Stimulated activated CD8-positive, alpha-beta memory T cell treated with anti-CD3 and anti-CD28 coated beads, Interleukin-7, amount 100 ng/mL, for 1 hour (primary cell): ENCODE measurements around the gene DDA1.
A peak's percentile ranks its signal among the peaks of the same experiment; 100 is the strongest.
"Not testable (repeated sequence)": the region's sequence is repeated elsewhere in the genome, so short reads cannot be mapped to it uniquely, and the experiment has no call there.

Source experiments
- DNase-seq, 2 donors: peaks; one replicate each; pipeline ENCODE4 v3.0.0-alpha.2; 2020; ENCODE audit warnings: low read depth in 2 of 2

Gene DDA1

DNA sequence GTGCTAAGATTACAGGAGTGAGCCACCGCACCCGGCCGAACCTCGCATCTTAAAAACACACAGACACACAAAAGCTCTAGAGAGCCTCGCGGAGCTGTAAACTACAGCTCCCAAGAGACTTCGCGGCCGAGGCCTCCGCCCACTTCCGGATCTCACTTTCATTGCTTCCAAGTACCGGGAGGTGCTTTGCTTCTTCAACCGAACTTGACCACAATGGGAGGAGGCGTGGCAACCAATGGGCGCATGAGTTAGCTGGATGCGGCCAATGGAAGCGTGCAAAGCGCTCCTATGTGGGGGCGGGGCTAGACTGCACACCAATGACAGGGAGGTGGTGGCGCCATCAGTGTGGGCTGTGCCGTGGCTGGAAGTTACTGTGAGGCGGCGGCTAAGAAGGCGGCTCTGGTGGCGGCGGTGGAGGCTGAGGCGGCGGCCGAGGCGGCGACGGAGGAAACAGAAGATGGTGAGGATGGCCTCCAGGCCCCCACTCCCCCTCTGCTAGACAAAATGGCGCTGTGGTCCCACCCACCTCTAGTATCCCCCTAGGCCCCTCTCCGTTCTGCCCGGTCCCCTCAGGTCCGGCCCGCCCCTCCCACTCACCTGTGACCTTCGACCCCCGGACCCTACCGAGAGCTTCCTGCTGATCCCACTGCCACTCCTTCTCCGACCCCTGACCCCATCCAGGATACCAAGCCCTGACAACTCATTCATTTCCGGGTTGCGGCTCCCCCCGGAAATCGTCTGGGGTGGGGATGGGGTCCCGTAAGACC lies at the start of gene DDA1:
DDA1 (plus strand) TSS at position 366 of the 767 bp plus-strand sequence; CDS start at position 458, 92 bp downstream.
- DNase-seq: peak; percentile 94 to 96

GRCh38 chr19:17259934-17260333 lies 49.4 kb upstream of the DDA1 start:
- DNase-seq: no peak

- peak; percentile 75 to 81 for DNase-seq
Observed at GRCh38 chr19:17260842-17261325, 48.5 kb upstream of the DDA1 start.

DNA sequence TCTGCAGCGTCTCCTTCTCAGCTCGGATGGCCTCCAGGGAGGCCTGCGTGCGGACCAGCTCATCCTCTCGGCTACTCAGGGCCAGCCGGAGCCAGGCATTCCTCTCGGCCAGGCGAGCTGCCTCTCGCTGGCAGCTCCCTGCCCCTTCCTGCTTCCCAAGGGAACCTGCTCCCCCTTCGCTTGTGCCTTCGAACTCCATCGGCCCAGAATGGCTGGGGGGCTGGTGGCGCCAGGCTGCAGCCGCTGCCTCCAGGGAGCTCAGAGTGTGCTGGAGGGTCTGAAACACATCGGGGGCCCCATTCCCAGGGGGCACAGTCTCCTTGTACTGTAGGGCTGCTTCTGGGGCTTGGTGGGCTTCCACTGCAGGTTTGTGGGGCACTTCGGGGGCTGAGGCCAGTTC lies 46.8 kb upstream of the DDA1 start:
- no peak for DNase-seq

DNA sequence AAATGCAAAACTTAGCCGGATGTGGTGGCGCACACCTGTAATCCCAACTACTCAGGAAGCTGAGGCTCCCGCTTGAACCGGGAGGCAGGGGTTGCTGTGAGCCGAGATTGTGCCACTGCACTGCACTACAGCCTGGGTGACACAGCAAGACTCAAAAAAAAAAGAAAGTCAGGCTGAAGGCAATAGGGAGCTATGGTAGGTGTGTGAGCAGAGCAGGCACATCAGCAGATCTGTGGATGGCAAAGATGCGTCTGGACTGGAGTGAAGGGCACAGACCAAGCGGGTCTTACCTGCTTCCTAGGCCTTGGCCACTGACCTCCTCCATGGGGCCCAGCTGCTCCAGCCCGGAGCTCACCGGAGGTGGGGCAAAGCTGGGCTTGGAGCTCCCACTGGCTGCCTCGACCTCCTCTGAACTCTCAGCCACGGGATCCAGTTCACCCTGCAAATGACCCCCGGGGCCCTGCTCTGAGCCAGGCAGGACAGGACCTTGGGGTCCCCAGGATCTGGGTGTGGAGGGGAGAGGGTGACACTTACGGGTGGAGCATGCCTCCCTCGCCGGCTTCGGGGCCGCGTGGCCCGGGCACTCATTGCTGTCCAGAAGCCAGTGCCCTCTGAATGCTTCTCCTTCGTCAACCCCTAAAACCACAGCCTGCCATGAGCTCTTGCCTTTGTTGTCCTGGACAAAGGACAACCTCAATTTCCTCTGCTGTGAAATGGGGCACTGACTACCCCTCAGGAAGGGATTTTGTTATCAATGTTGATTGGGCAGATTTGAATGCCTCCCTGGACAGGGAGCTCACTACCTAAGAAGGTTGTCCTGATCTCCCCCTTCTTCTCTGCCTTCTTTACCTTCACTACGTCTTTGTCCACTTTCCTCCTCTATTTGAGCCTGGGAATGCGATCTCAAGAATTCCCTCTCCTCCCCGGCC lies 45.4 kb upstream of the DDA1 start:
- no peak for DNase-seq

- DNase-seq: no peak
Observed at GRCh38 chr19:17264641-17264979, 44.8 kb upstream of the DDA1 start, which contains the start of gene USHBP1. USHBP1 (minus strand) TSS chr19:17264745; CDS start chr19:17264299, 446 bp downstream.

- no peak for DNase-seq
Observed at GRCh38 chr19:17266026-17266425, 43.3 kb upstream of the DDA1 start.

DNA sequence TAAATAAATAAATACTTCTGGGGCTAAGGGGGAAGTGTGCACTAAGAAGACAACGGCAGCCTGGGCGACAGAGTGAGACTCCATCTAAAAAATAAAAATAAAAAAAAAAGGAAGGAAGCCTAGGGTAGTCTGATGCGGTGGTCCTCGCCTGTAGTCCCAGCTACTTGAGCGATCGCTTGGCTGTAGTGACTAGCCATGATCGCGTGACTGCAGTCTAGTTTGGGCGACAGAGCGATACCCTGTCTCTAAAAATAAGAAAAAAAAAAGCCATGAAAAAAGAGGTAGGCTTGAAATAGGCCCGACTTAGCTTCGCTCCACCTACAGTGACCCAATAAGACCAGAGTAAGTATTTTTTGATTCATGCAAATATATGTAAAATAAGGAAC lies 42.8 kb upstream of the DDA1 start:
- no peak for DNase-seq

- DNase-seq: peak; percentile 77 to 80
Observed at GRCh38 chr19:17266975-17267788, 42.2 kb upstream of the DDA1 start, which contains the start of gene BABAM1. BABAM1 (plus strand) TSS chr19:17267443; CDS start chr19:17268807, 1,364 bp downstream.

DNA sequence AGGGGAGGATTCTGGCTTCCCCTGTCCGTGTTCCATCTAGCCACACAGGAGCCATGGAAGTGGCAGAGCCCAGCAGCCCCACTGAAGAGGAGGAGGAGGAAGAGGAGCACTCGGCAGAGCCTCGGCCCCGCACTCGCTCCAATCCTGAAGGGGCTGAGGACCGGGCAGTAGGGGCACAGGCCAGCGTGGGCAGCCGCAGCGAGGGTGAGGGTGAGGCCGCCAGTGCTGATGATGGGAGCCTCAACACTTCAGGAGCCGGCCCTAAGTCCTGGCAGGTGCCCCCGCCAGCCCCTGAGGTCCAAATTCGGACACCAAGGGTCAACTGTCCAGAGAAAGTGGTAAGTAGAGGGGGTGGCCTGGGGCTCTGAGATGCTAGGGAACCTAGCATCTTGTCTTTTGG lies 40.6 kb upstream of the DDA1 start:
- no peak for DNase-seq

DNA sequence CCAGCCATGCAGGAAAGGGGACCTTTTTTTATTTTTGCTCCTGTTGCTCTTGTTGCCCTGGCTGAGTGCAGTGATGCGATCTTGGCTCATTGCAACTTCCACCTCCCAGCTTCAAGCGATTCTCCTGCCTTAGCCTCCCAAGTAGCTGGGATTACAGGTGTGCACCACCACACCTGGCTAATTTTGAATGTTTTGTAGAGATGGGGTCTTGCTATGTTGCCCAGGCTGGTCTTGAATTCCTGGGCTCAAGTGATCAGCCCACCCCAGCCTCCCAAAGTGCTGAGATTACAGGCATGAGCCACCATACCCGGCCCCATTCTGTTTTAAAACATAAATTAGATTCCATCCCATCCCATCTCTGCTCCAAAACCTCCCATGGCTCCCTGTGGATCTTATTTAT lies 34.5 kb upstream of the DDA1 start:
- DNase-seq: not testable (repeated sequence)

- no peak for DNase-seq
Observed at GRCh38 chr19:17275441-17276175, 33.8 kb upstream of the DDA1 start.

GRCh38 chr19:17279436-17279835 lies 29.9 kb upstream of the DDA1 start:
- DNase-seq: no peak

- DNase-seq: no peak
Observed at GRCh38 chr19:17281391-17282304, 27.7 kb upstream of the DDA1 start, which contains the start of gene ANKLE1. ANKLE1 (plus strand) TSS chr19:17281901; CDS start chr19:17281921, 20 bp downstream.

GRCh38 chr19:17282488-17283125 lies 26.8 kb upstream of the DDA1 start:
- DNase-seq: peak; percentile 54 to 70

DNA sequence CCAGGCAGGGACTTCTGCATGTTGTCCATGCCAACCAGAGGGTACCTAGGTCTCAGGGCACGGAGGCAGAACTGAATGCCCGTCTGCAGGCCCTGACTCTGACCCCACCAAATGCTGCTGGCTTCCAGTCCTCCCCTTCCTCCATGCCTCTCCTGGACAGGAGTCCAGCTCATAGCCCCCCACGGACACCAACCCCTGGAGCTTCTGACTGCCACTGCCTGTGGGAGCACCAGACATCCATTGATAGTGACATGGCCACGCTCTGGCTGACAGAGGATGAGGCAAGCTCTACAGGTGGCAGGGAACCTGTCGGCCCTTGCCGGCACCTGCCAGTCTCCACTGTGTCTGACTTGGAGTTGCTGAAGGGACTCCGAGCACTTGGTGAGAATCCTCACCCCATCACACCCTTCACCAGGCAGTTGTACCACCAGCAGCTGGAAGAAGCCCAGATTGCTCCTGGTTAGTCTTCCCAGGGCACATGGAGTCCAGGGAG lies 25.8 kb upstream of the DDA1 start:
- DNase-seq: no peak

DNA sequence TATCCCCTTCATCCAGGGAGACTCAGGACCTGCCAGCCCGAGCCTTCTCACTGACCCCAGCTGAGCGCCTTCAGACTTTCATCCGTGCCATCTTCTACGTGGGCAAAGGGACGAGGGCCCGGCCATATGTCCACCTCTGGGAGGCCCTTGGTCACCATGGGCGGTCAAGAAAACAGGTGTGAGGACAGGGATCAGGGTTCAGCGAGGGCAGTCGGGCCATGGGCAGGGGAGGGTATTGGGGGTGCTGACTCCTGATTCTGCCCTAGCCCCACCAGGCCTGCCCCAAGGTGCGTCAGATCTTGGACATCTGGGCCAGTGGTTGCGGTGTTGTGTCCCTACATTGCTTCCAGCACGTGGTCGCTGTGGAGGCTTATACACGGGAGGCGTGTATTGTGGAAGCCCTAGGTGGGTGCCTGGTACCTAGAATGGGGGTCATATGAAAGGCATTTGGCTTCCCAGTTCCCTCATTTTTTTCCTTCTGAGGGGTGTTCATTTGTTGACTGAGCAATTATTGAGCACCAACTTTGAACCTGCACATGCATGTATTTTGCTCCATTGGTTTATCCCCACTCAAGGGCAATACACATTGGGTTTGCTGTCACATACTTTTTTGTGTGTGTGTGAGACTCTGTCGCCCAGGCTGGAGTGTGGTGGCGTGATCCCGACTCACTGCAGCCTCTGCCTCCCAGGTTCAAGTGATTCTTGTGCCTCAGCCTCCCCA lies 23.8 kb upstream of the DDA1 start:
- DNase-seq: no peak

DNA sequence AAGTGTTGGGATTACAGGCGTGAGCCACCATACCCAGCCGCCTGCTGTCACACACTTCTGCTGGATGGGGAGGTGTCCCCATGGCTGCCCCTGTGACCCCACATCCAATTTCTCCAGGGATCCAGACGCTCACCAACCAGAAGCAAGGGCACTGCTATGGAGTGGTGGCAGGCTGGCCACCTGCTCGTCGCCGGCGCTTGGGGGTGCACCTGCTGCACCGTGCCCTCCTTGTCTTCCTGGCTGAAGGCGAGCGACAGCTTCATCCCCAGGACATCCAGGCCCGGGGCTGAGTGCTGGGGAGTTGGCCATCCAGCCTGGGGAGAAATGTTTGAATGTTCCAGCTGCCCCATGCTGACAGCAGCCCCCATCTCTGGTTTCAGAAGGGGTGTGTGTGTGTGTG lies 23.1 kb upstream of the DDA1 start:
- DNase-seq: no peak
